NCI-H2227 treated with DMSO at 0.1 percent for 48 hours (cell line): ENCODE results near the gene FAM3C.
A peak's percentile ranks its signal among the peaks of the same experiment; 100 is the strongest.

Source experiments
- DNase-seq: peaks from one replicate; lab custom pipeline; 2025; lab: John Stamatoyannopoulos, UW

FAM3C gene

GRCh38 chr7:121410829-121411596 is 14.9 kb upstream of the FAM3C start:
- DNase-seq: no peak

- DNase-seq: no peak
These were observed 10.8 kb upstream of the FAM3C start for GRCh38 chr7:121406944-121407343.

DNA sequence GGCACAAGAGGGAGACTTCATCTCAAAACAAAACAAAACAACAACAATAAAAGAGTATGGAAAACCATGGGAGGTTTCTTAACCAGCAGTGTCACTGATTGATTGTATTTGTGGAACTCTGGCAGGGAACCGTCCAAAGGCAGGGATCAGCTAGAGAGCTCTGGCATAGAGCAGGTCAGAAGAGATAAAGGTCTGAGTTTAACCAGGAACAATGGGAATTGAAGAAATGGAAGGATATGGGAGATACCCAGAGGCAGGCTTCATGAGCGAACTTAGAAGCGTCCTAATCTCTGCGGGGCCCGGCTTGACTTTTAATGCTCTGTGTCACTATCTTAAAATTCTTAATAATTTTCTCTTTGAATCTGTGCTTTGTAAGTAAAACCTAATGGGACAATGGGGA is 10.4 kb upstream of the FAM3C start:
- DNase-seq: no peak

GRCh38 chr7:121404348-121404747 is 8.2 kb upstream of the FAM3C start:
- DNase-seq: no peak

- DNase-seq: no peak
These were observed 6.6 kb upstream of the FAM3C start for GRCh38 chr7:121402701-121403100.

GRCh38 chr7:121401896-121402295 is 5.8 kb upstream of the FAM3C start:
- no peak for DNase-seq

DNA sequence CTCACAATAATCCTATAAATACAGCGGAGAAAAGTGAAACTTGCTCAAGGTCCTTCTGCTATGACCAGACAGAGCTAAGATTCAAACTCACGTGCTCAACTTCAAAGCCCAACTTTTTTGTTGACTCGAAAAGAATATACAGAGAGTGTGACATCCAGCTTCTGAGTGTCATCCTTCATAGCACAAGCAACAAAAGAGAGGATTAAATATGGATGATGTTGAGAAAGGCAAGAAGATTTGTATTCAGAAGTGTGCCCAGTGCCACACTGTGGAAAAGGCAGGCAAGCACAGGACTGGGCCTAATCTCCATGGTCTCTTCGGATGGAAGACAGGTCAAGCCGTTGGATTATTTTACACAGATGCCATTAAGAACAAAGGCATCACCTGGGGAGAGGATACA is 2.1 kb upstream of the FAM3C start:
- DNase-seq: peak; percentile 66

GRCh38 chr7:121397822-121398221 is 1.7 kb upstream of the FAM3C start:
- no peak for DNase-seq

- DNase-seq: peak; percentile 22
These were observed 1.3 kb upstream of the FAM3C start for GRCh38 chr7:121397361-121397760.

DNA sequence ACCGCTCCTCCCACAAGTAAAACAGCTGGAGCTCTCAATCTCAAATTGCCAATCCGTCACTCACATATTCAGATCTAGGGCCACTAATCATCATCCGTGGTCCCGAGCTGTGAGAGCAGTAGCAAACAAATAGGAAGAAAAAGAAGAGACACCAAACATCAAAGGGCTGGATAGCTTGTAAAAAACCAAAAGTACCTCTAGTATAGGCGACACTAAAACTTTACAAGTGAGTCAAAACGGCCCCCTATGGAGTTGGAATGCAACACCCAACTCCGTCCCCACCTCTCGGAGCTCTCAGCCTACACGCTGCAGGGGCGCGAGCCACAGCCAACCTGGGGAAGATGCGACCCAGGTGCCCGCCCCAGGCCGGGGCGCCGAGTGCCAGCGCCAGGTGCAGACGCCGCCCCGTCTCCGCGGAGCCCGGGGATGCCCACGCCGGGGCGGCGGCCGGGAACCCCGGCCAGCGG is 581 bp downstream of the FAM3C start:
- DNase-seq: no peak

GRCh38 chr7:121394709-121395140 is 1.4 kb downstream of the FAM3C start:
- no peak for DNase-seq

DNA sequence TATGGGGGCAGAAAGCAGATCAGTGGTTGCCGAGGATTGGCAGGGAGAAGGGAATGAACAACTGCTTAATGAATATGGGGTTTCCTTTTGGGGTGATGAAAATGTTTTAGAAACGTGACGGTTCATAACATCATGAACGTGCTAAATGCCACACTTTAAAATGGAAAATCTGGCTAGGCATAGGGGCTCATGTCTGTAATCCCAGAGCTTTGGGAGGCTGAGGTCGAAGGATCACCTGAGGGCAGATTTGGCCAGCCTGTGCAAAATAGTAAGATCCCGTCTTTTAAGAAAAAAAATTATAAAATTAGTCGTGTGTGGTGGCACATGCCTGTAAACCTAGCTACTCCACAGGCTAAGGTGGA is 3.1 kb downstream of the FAM3C start:
- no peak for DNase-seq

GRCh38 chr7:121392277-121393004 is 3.7 kb downstream of the FAM3C start:
- DNase-seq: no peak

- DNase-seq: no peak
These were observed 4.4 kb downstream of the FAM3C start for GRCh38 chr7:121391686-121392085.

DNA sequence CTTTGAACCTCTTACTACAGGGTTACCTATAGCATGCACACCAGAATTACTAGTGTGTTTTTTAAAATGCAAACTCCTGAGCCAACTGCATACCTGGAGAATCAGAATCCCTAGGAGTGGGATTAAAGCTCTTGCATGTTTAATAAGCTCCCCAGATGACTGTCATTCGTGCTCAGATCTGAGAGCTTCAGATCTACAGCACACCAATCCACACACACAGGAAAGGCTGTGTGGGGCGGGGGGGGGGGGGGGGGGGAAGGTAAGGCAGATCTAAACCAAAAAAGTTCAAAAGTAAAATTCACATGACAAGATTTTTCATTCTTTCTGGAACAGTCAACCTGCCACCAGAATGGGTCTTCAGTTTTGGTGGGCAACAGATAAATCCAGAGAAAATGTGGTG is 5.5 kb downstream of the FAM3C start:
- no peak for DNase-seq

DNA sequence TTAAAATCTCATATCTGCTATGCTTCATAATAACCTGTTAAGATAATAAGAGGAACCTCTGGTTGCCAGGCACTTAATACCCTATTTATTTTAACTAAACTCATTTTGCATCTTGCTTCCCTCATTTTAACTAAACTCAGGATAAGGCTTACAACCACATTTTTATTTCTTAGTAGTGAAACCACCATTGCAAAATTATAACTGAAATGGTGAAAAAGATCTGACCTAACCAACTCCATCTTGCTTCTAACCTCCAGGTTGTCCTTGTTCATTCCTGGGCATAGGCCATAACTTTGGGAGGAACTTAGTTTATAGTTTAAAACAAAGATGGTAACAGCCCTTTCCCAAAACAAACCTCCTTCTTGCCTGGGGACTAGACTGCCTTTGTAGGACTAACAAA is 6.0 kb downstream of the FAM3C start:
- DNase-seq: no peak

- DNase-seq: no peak
These were observed 7.2 kb downstream of the FAM3C start for GRCh38 chr7:121388950-121389349.

DNA sequence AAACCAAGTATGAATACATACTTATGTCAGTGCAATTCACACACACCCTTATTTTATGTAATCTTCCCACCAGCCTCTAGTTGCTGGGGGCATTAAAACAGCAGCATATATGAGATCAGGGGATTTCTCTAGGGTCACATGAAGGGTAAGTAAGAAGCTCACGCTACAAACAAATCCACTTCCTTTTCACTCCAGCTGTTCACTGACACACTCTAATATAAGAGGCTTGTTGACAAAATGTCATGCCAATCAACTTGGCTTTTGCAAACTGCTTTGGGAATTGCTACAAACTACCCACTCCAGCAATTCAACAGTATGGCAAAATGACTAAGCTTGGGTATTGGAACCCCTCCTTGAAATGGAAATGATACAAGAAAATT is 10.3 kb downstream of the FAM3C start:
- DNase-seq: peak; percentile 32

DNA sequence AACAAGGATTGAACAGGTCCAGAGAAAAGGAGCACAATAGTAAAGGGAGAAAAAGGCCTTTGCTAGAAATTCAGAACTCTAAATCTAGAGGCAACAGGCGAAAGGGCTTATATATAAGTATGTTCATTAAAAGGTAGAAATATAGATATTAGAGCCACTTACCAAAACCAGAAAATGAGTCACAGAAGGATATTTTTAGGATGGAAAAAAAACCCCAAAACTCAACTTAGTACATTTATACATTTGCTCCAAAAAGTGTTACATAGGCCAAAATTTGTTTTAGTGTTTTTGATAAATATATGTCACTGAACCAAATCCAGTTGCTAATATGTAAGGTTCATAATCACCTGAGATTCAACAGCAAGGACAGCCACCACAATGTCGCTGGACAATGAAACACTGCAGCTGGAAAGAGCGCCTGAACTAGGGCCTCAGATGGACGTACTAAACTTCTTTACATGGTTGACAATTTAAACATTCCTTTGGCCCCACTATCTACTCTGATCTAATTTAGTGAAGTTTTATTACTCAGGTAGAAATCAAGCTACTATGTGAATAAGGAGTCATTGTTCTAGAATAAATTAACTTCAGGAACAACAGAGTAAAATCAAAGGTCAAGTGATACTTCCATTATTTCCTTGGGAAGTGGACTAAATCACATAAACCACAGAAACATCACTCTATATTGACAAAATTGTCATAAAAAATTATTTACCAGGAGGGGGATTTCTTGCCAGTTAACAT is 10.9 kb downstream of the FAM3C start:
- DNase-seq: no peak

DNA sequence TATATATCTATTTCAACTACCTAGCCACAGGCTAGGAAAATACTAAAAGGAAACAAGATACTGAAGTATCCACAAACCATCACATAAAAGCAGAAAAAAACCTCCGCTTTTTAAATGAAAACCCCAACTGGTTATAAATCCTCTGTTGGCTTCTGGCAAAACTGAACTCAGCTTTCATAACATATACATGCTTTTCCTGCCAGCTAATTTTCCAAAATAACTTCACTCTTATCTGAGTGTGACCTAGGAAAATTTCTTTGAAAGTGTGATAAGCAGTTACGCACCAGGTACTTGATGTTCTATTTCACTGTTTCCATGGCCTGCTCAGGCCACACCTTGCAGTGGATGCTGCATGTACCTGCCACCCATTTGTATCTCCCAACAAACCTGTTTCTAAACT is 11.8 kb downstream of the FAM3C start:
- DNase-seq: no peak

DNA sequence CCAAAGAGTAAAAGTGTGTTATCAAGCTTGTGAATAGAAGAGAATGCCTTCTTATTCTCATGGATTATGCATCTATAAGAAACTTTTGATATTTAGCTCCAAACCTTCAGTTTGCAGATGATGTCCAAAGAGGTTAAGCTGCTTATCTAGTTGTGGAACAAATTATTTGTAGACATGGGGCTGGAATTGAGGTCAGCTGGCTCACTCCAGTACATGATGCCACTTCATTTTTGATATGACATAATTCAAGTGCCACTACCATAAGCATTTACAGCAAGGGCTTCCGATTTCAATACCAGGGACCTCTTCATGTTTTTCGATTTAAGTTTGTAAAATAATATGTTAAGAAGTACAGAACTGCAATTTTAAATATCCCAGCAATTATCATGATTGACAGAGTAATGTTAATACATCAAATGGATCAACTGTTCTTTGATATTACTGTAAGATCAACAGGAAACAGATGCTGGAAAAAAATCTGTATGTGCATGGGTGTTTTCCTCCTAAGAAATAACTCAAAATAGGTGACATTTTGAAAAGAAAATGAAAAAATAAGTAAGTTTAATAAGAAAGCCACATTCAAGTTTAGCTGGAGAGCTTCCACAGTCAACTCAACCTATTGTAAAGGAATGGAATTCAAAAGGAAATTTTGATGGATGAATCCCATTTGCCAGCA is 12.7 kb downstream of the FAM3C start:
- DNase-seq: no peak

- DNase-seq: no peak
These were observed 13.6 kb downstream of the FAM3C start for GRCh38 chr7:121382473-121382872.
